GM19438 (cell line): Measurements from ENCODE around the gene SPATS2L.

ENCODE experiments used
- ATAC-seq: cut with Tn5 transposase; IDR thresholded peaks from one replicate; pipeline ENCODE4 v1.9.1; 2021; ENCODE audit warnings: low read depth; ENCODE audit not compliant: unreplicated experiment

Gene SPATS2L

GRCh38 chr2:200455958-200456421 is 149.5 kb downstream of the SPATS2L start:
- no peak for ATAC-seq

GRCh38 chr2:200456567-200456966 is 150.1 kb downstream of the SPATS2L start:
- ATAC-seq, result no peak

GRCh38 chr2:200459101-200459500 is 152.6 kb downstream of the SPATS2L start:
- ATAC-seq, result no peak

- ATAC-seq, result no peak
These were observed 155.6 kb downstream of the SPATS2L start for GRCh38 chr2:200461846-200462710.

GRCh38 chr2:200463452-200463851 is 157.0 kb downstream of the SPATS2L start:
- no peak for ATAC-seq

GRCh38 chr2:200466425-200467418 is 160.2 kb downstream of the SPATS2L start:
- ATAC-seq, result no peak

GRCh38 chr2:200467806-200468681 is 161.6 kb downstream of the SPATS2L start:
- no peak for ATAC-seq

GRCh38 chr2:200469708-200470211 is 163.3 kb downstream of the SPATS2L start:
- no peak for ATAC-seq

GRCh38 chr2:200470230-200470629 is 163.7 kb downstream of the SPATS2L start:
- no peak for ATAC-seq

- ATAC-seq, result peak; percentile 82
These were observed 164.9 kb downstream of the SPATS2L start for GRCh38 chr2:200471324-200471848.

GRCh38 chr2:200471928-200472645 is 165.6 kb downstream of the SPATS2L start:
- peak; percentile 8 for ATAC-seq

GRCh38 chr2:200472853-200473464 is 166.5 kb downstream of the SPATS2L start:
- no peak for ATAC-seq

- ATAC-seq, result no peak
These were observed 169.3 kb downstream of the SPATS2L start for GRCh38 chr2:200475795-200476194.

- ATAC-seq, result no peak
These were observed 170.3 kb downstream of the SPATS2L start for GRCh38 chr2:200476836-200477235.

GRCh38 chr2:200477667-200478131 is 171.2 kb downstream of the SPATS2L start:
- ATAC-seq, result no peak

GRCh38 chr2:200479692-200480265 is 173.3 kb downstream of the SPATS2L start:
- ATAC-seq, result no peak

- peak; percentile 51 for ATAC-seq
These were observed 175.7 kb downstream of the SPATS2L start for GRCh38 chr2:200482194-200482593.

- ATAC-seq, result peak; percentile 51
These were observed 177.3 kb downstream of the SPATS2L start for GRCh38 chr2:200483729-200484198.
